Measurements from ENCODE around the gene DRICH1.
"Not testable (repeated sequence)": the region's sequence is repeated elsewhere in the genome, so short reads cannot be mapped to it uniquely, and the experiment has no call there.

Gene DRICH1

GRCh38 chr22:23652711-23653110, 20.6 kb upstream of the DRICH1 start:
- no peak for DNase-seq
- no peak overlapping the region for H3K27ac ChIP-seq (ENCODE audit: low read depth, low read length)
- H3K4me1 ChIP-seq (ENCODE audit: control insufficient read depth, low read depth, low read length) = no peaks in the 10 kb centered on the region
- no peak overlapping the region for H4K8ac ChIP-seq (ENCODE audit: low read depth, low read length)
- H2AK5ac ChIP-seq (ENCODE audit: low read length) = no peak overlapping the region
- H2BK5ac ChIP-seq (ENCODE audit: low read length) = no peak overlapping the region
- H3K4me3 ChIP-seq (ENCODE audit: low read length) = no peak overlapping the region
- H3K18ac ChIP-seq (ENCODE audit: low read length) = no peak overlapping the region
- no peak overlapping the region for H4K5ac ChIP-seq (ENCODE audit: low read length)
- H3K79me2 ChIP-seq (ENCODE audit: control insufficient read depth, insufficient read depth, low read length) = no peaks in the 10 kb centered on the region
- no peaks in the 10 kb centered on the region for H3K79me1 ChIP-seq (ENCODE audit: low read length)
- H3K9ac ChIP-seq (ENCODE audit: low read length) = no peak overlapping the region
- H3K56ac ChIP-seq (ENCODE audit: low read length) = no peak overlapping the region
- H3K4me2 ChIP-seq (ENCODE audit: low read length) = no peak overlapping the region
- no peaks in the 10 kb centered on the region for H3K36me3 ChIP-seq (ENCODE audit: control insufficient read depth, insufficient read depth, low read length)
- H2BK120ac ChIP-seq (ENCODE audit: low read depth, low read length) = no peak overlapping the region
- WGBS (ENCODE audit: extremely low coverage, insufficient coverage, low lambda C conversion rate) = no CpG with 5 or more reads among the region's 8 CpGs
- no peak overlapping the region for H3K4ac ChIP-seq (ENCODE audit: low read depth, low read length)
- no peaks in the 10 kb centered on the region for H3K27me3 ChIP-seq (ENCODE audit: insufficient read depth, low read length, poor library complexity)
- H2BK15ac ChIP-seq (replicated peaks; ENCODE audit: low read depth) = no peak overlapping the region
- H3K23ac ChIP-seq (ENCODE audit: low read length) = no peak overlapping the region

- H4K8ac ChIP-seq (ENCODE audit: low read depth, low read length) = no peak overlapping the region
- H3K4me2 ChIP-seq (ENCODE audit: low read length) = no peak overlapping the region
- H3K27me3 ChIP-seq (ENCODE audit: insufficient read depth, low read length, poor library complexity) = no peaks in the 10 kb centered on the region
- no peak overlapping the region for H3K27ac ChIP-seq (ENCODE audit: low read depth, low read length)
- H4K5ac ChIP-seq (ENCODE audit: low read length) = no peak overlapping the region
- H3K36me3 ChIP-seq (ENCODE audit: control insufficient read depth, insufficient read depth, low read length) = no peaks in the 10 kb centered on the region
- no peak overlapping the region for H3K9ac ChIP-seq (ENCODE audit: low read length)
- H2AK5ac ChIP-seq (ENCODE audit: low read length) = no peak overlapping the region
- no peak overlapping the region for H3K23ac ChIP-seq (ENCODE audit: low read length)
- H3K79me1 ChIP-seq (ENCODE audit: low read length) = no peaks in the 10 kb centered on the region
- H2BK120ac ChIP-seq (ENCODE audit: low read depth, low read length) = no peak overlapping the region
- no peak for DNase-seq
- H3K79me2 ChIP-seq (ENCODE audit: control insufficient read depth, insufficient read depth, low read length) = no peaks in the 10 kb centered on the region
- H3K18ac ChIP-seq (ENCODE audit: low read length) = no peak overlapping the region
- no peak overlapping the region for H3K56ac ChIP-seq (ENCODE audit: low read length)
- H2BK15ac ChIP-seq (replicated peaks; ENCODE audit: low read depth) = no peak overlapping the region
- H3K4me3 ChIP-seq (ENCODE audit: low read length) = no peak overlapping the region
- no CpG with 5 or more reads among the region's 7 CpGs for WGBS (ENCODE audit: extremely low coverage, insufficient coverage, low lambda C conversion rate)
- no peak overlapping the region for H3K4ac ChIP-seq (ENCODE audit: low read depth, low read length)
- no peaks in the 10 kb centered on the region for H3K4me1 ChIP-seq (ENCODE audit: control insufficient read depth, low read depth, low read length)
- no peak overlapping the region for H2BK5ac ChIP-seq (ENCODE audit: low read length)
These were observed 20.2 kb upstream of the DRICH1 start for GRCh38 chr22:23652286-23652685.

- Histone ChIP-seq H3K4me2 (ENCODE audit: low read length) (no peak overlapping the region), H3K27ac (ENCODE audit: low read depth, low read length) (no peak overlapping the region), H4K5ac (ENCODE audit: low read length) (no peak overlapping the region), H3K4me3 (ENCODE audit: low read length) (no peak overlapping the region), H3K23ac (ENCODE audit: low read length) (no peak overlapping the region), H3K56ac (ENCODE audit: low read length) (no peak overlapping the region), H3K79me1 (ENCODE audit: low read length) (no peaks in the 10 kb centered on the region), H2AK5ac (ENCODE audit: low read length) (no peak overlapping the region), H3K4me1 (ENCODE audit: control insufficient read depth, low read depth, low read length) (no peaks in the 10 kb centered on the region), H2BK15ac (replicated peaks; ENCODE audit: low read depth) (no peak overlapping the region), H3K18ac (ENCODE audit: low read length) (no peak overlapping the region), H4K8ac (ENCODE audit: low read depth, low read length) (no peak overlapping the region), H3K9ac (ENCODE audit: low read length) (no peak overlapping the region), H2BK120ac (ENCODE audit: low read depth, low read length) (no peak overlapping the region), H3K4ac (ENCODE audit: low read depth, low read length) (no peak overlapping the region), H3K79me2 (ENCODE audit: control insufficient read depth, insufficient read depth, low read length) (no peaks in the 10 kb centered on the region), H3K27me3 (ENCODE audit: insufficient read depth, low read length, poor library complexity) (no peaks in the 10 kb centered on the region), H3K36me3 (ENCODE audit: control insufficient read depth, insufficient read depth, low read length) (no peaks in the 10 kb centered on the region), H2BK5ac (ENCODE audit: low read length) (no peak overlapping the region)
- DNase-seq = no peak
- WGBS (ENCODE audit: extremely low coverage, insufficient coverage, low lambda C conversion rate) = no CpG with 5 or more reads among the region's 6 CpGs
These were observed 19.6 kb upstream of the DRICH1 start for GRCh38 chr22:23651676-23652075.

- H3K4me3 ChIP-seq (ENCODE audit: low read length) = no peak overlapping the region
- H3K79me1 ChIP-seq (ENCODE audit: low read length) = no peaks in the 10 kb centered on the region
- no peak overlapping the region for H3K9ac ChIP-seq (ENCODE audit: low read length)
- H3K36me3 ChIP-seq (ENCODE audit: control insufficient read depth, insufficient read depth, low read length) = no peaks in the 10 kb centered on the region
- WGBS (ENCODE audit: extremely low coverage, insufficient coverage, low lambda C conversion rate) = no CpG with 5 or more reads among the region's 18 CpGs
- H3K27me3 ChIP-seq (ENCODE audit: insufficient read depth, low read length, poor library complexity) = no peaks in the 10 kb centered on the region
- H2BK5ac ChIP-seq (ENCODE audit: low read length) = no peak overlapping the region
- no peak overlapping the region for H4K8ac ChIP-seq (ENCODE audit: low read depth, low read length)
- H2BK120ac ChIP-seq (ENCODE audit: low read depth, low read length) = no peak overlapping the region
- H3K4me1 ChIP-seq (ENCODE audit: control insufficient read depth, low read depth, low read length) = no peaks in the 10 kb centered on the region
- H3K56ac ChIP-seq (ENCODE audit: low read length) = no peak overlapping the region
- no peak overlapping the region for H3K18ac ChIP-seq (ENCODE audit: low read length)
- no peak overlapping the region for H3K4ac ChIP-seq (ENCODE audit: low read depth, low read length)
- no peaks in the 10 kb centered on the region for H3K79me2 ChIP-seq (ENCODE audit: control insufficient read depth, insufficient read depth, low read length)
- H3K4me2 ChIP-seq (ENCODE audit: low read length) = no peak overlapping the region
- no peak for DNase-seq
- H3K27ac ChIP-seq (ENCODE audit: low read depth, low read length) = no peak overlapping the region
- H2BK15ac ChIP-seq (replicated peaks; ENCODE audit: low read depth) = no peak overlapping the region
- H4K5ac ChIP-seq (ENCODE audit: low read length) = no peak overlapping the region
- no peak overlapping the region for H2AK5ac ChIP-seq (ENCODE audit: low read length)
- no peak overlapping the region for H3K23ac ChIP-seq (ENCODE audit: low read length)
These were observed 17.0 kb upstream of the DRICH1 start for GRCh38 chr22:23649071-23649501.

GRCh38 chr22:23646526-23646925, 14.4 kb upstream of the DRICH1 start:
- H3K23ac ChIP-seq (ENCODE audit: low read length); H2BK15ac ChIP-seq (replicated peaks; ENCODE audit: low read depth); DNase-seq; H3K4ac ChIP-seq (ENCODE audit: low read depth, low read length); H3K4me2 ChIP-seq (ENCODE audit: low read length); H3K4me1 ChIP-seq (ENCODE audit: control insufficient read depth, low read depth, low read length); H2BK120ac ChIP-seq (ENCODE audit: low read depth, low read length); H4K5ac ChIP-seq (ENCODE audit: low read length); H3K9ac ChIP-seq (ENCODE audit: low read length); H2AK5ac ChIP-seq (ENCODE audit: low read length); H3K4me3 ChIP-seq (ENCODE audit: low read length); H3K79me1 ChIP-seq (ENCODE audit: low read length); H3K18ac ChIP-seq (ENCODE audit: low read length); H3K27ac ChIP-seq (ENCODE audit: low read depth, low read length); H3K27me3 ChIP-seq (ENCODE audit: insufficient read depth, low read length, poor library complexity); H3K79me2 ChIP-seq (ENCODE audit: control insufficient read depth, insufficient read depth, low read length); H2BK5ac ChIP-seq (ENCODE audit: low read length); H3K36me3 ChIP-seq (ENCODE audit: control insufficient read depth, insufficient read depth, low read length); H3K56ac ChIP-seq (ENCODE audit: low read length); H4K8ac ChIP-seq (ENCODE audit: low read depth, low read length): not testable (repeated sequence)
- no CpG with 5 or more reads among the region's 7 CpGs for WGBS (ENCODE audit: extremely low coverage, insufficient coverage, low lambda C conversion rate)

- H3K4ac ChIP-seq (ENCODE audit: low read depth, low read length) = not testable (repeated sequence)
These were observed 8.1 kb upstream of the DRICH1 start for GRCh38 chr22:23640206-23640605.

More at GRCh38 chr22:23640206-23640605, 8.1 kb upstream of the DRICH1 start:
- H3K4me2 ChIP-seq (ENCODE audit: low read length); H4K5ac ChIP-seq (ENCODE audit: low read length); H3K9ac ChIP-seq (ENCODE audit: low read length); H3K4me1 ChIP-seq (ENCODE audit: control insufficient read depth, low read depth, low read length); H3K23ac ChIP-seq (ENCODE audit: low read length); H4K8ac ChIP-seq (ENCODE audit: low read depth, low read length); H2BK5ac ChIP-seq (ENCODE audit: low read length); H3K4me3 ChIP-seq (ENCODE audit: low read length); H3K18ac ChIP-seq (ENCODE audit: low read length); H3K36me3 ChIP-seq (ENCODE audit: control insufficient read depth, insufficient read depth, low read length); H2BK15ac ChIP-seq (replicated peaks; ENCODE audit: low read depth); H3K79me1 ChIP-seq (ENCODE audit: low read length); H3K79me2 ChIP-seq (ENCODE audit: control insufficient read depth, insufficient read depth, low read length); H3K27me3 ChIP-seq (ENCODE audit: insufficient read depth, low read length, poor library complexity); DNase-seq; H3K56ac ChIP-seq (ENCODE audit: low read length); H2AK5ac ChIP-seq (ENCODE audit: low read length); H2BK120ac ChIP-seq (ENCODE audit: low read depth, low read length); H3K27ac ChIP-seq (ENCODE audit: low read depth, low read length): not testable (repeated sequence)
- WGBS (ENCODE audit: extremely low coverage, insufficient coverage, low lambda C conversion rate) = no CpG with 5 or more reads among the region's 6 CpGs
